GM23338 (cell line): ENCODE results near the gene PXDN. TPM values are rescaled to one million over a fixed set of nuclear protein-coding genes. Genes with fewer than 3 reads are reported as not detected.

ENCODE experiments used
- ATAC-seq: fragments of 200-7000 bp; cut with Tn5 transposase; 3 replicates; pipeline ENCODE4 v1.9.1; 2020
- DNase-seq: peaks from one replicate; pipeline ENCODE4 v3.0.0-alpha.2; 2015; ENCODE audit warnings: low spot score
- H2AFZ ChIP-seq: fragments of 200-600 bp; sonication (generic); 2 replicates; pipeline ENCODE4 v1.8.0; 2016; ENCODE audit warnings: antibody characterized with exemption, mild to moderate bottlenecking, moderate library complexity
- H3F3A ChIP-seq: fragments of 200-600 bp; sonication (generic); replicated peaks from 2 replicates; pipeline ENCODE4 v1.8.0; 2017; ENCODE audit warnings: antibody characterized with exemption, mixed run types, low read depth
- H3K27ac ChIP-seq: fragments of 200-600 bp; sonication (generic); 2 replicates; pipeline ENCODE4 v1.6.1; 2016; ENCODE audit warnings: low read depth
- H3K27me3 ChIP-seq: fragments of 200-600 bp; sonication (generic); 2 replicates; pipeline ENCODE4 v1.8.0; 2016; ENCODE audit warnings: mild to moderate bottlenecking, mixed run types, moderate library complexity; ENCODE audit not compliant: insufficient read depth
- H3K36me3 ChIP-seq: fragments of 200-600 bp; sonication (generic); 2 replicates; pipeline ENCODE4 v1.8.0; 2016; ENCODE audit warnings: mild to moderate bottlenecking; ENCODE audit not compliant: insufficient read depth
- H3K4me1 ChIP-seq: fragments of 200-600 bp; sonication (generic); 2 replicates; pipeline ENCODE4 v1.8.0; 2016; ENCODE audit warnings: mild to moderate bottlenecking, moderate library complexity; ENCODE audit not compliant: insufficient read depth
- H3K4me2 ChIP-seq: fragments of 200-600 bp; sonication (generic); 2 replicates; pipeline ENCODE4 v1.7.1; 2017; ENCODE audit warnings: mixed run types
- H3K4me3 ChIP-seq: fragments of 200-600 bp; sonication (generic); 2 replicates; pipeline ENCODE4 v1.6.1; 2016; ENCODE audit warnings: mixed run types
- H3K79me2 ChIP-seq: fragments of 200-600 bp; sonication (generic); replicated peaks from 2 replicates; pipeline ENCODE4 v1.8.0; 2017; ENCODE audit warnings: mild to moderate bottlenecking; ENCODE audit not compliant: insufficient read depth
- H3K9me2 ChIP-seq: fragments of 200-600 bp; sonication (generic); 2 replicates; pipeline ENCODE4 v1.8.0; 2017; ENCODE audit not compliant: insufficient read depth
- H4K20me1 ChIP-seq: fragments of 200-600 bp; sonication (generic); replicated peaks from 2 replicates; pipeline ENCODE4 v1.8.0; 2017; ENCODE audit warnings: mild to moderate bottlenecking; ENCODE audit not compliant: insufficient read depth
- H3K27ac Mint-ChIP-seq: 2 replicates; pipeline ENCODE4 v1.8.0; 2020; ENCODE audit warnings: inconsistent platforms, mild to moderate bottlenecking, moderate library complexity, mixed read lengths
- H3K27me3 Mint-ChIP-seq: 3 replicates; pipeline ENCODE4 v1.8.0; 2022; ENCODE audit warnings: low read depth, mild to moderate bottlenecking, moderate library complexity, mixed read lengths, inconsistent platforms; ENCODE audit not compliant: insufficient read depth, poor library complexity
- H3K36me3 Mint-ChIP-seq: 3 replicates; pipeline ENCODE4 v1.8.0; 2021; ENCODE audit warnings: low read depth, mild to moderate bottlenecking, inconsistent platforms, moderate library complexity, mixed read lengths
- H3K4me1 Mint-ChIP-seq: 3 replicates; pipeline ENCODE4 v1.8.0; 2020; ENCODE audit warnings: mild to moderate bottlenecking, inconsistent platforms, mixed read lengths
- H3K4me3 Mint-ChIP-seq: 3 replicates; pipeline ENCODE4 v1.8.0; 2021; ENCODE audit warnings: moderate library complexity, mild to moderate bottlenecking, inconsistent platforms, mixed read lengths
- H3K9me3 Mint-ChIP-seq: 3 replicates; pipeline ENCODE4 v1.8.0; 2020; ENCODE audit warnings: moderate library complexity, mild to moderate bottlenecking, inconsistent platforms, mixed read lengths
- EZH2phosphoT487 ChIP-seq: fragments of 200-600 bp; sonication (generic); IDR thresholded peaks from one replicate; pipeline ENCODE4 v1.8.1; 2018; ENCODE audit warnings: antibody characterized with exemption; ENCODE audit not compliant: unreplicated experiment
- JUNB ChIP-seq: IDR thresholded peaks from one replicate; pipeline ENCODE4 v1.6.1; 2016; ENCODE audit warnings: antibody characterized with exemption; ENCODE audit not compliant: unreplicated experiment
- POLR2AphosphoS5 ChIP-seq: IDR thresholded peaks from 2 replicates; pipeline ENCODE4 v1.6.1; 2016; ENCODE audit warnings: antibody characterized with exemption, low read depth
- ZNF114 ChIP-seq: fragments of 250-450 bp; sonication (Bioruptor Pico); IDR thresholded peaks from 2 replicates; pipeline ENCODE4 v1.5.0; 2020; ENCODE audit warnings: mild to moderate bottlenecking, moderate library complexity
- ZNF331 ChIP-seq: fragments of 250-450 bp; sonication (Bioruptor Pico); IDR thresholded peaks from 2 replicates; pipeline ENCODE4 v1.5.0; 2020; ENCODE audit warnings: low read depth, mild to moderate bottlenecking, moderate library complexity
- polyA plus RNA-seq: library from polyadenylated mRNA; unstranded; fragments of >200 nt; fragmentation: Nextera tagmentation; extraction: Ambion mirVana; gene quantifications from 2 replicates; pipeline ENCODE4 v1.2.1, GENCODE V29; 2016
- total RNA-seq: library from RNA; depleted of rRNA; stranded (reverse); fragments of >200 nt; shearing (Covaris generic); gene quantifications from 2 replicates; pipeline ENCODE4 v1.2.3, GENCODE V29; 2014
- TF ChIP-seq, protein P1 (sequence below), 2 experiments: fragments of 200-600 bp in 1 of 2; sonication (generic) in 1 of 2; conservative IDR thresholded peaks; 2 replicates each; pipeline versions ENCODE4 v1.5.1 to v1.6.1; 2016 to 2017; ENCODE audit warnings: antibody characterized with exemption in 2 of 2, low read depth in 2 of 2, mild to moderate bottlenecking in 2 of 2, moderate library complexity in 1 of 2
- TF ChIP-seq, protein P2 (sequence below): IDR thresholded peaks from one replicate; pipeline ENCODE4 v1.6.1; 2018; ENCODE audit warnings: antibody characterized with exemption; ENCODE audit not compliant: unreplicated experiment
- TF ChIP-seq, protein P3 (sequence below): IDR thresholded peaks from 2 replicates; pipeline ENCODE4 v1.6.1; 2016; ENCODE audit warnings: antibody characterized with exemption

PXDN gene
- total and polyA plus RNA-seq, 2 experiments from 2014 or later = 42.2 to 225 TPM

DNA sequence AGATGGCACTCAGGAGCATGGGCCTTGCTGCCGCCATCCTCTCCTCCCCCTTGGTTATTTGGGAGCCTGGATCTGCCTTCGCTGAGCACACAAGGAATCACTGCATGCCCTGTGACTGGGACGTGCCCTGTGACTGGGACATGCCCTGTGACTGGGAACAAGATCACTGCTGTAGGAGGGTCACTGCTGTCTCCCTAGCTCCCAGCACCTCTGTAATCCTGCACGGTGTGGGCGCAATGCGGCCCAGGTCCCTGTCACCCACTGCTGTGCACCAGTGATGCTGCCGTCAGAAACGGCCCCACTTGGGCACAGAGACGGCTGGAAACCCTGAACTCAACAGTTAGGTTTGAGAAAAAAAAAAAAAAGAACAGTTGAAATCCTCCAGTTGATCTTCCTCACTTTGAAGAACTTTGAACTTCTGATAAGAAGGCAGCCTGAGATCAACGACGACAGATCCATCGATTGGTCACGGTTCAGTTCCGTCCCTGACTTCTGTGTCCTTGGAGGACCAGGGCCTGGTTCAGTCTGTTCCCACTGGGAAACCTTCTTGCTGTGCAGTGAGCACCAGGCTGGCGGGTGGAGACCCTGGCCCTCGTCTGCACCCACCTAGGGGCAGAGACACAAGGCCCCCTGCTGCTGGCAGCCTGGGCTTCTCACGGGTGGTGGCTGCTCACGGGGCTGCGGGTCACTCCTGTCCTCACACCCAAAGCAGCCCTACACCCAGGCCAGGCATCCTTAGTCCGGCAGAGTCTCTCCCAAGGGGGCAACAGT lies 125.9 kb downstream of the PXDN start:
- no peak for ATAC-seq

DNA sequence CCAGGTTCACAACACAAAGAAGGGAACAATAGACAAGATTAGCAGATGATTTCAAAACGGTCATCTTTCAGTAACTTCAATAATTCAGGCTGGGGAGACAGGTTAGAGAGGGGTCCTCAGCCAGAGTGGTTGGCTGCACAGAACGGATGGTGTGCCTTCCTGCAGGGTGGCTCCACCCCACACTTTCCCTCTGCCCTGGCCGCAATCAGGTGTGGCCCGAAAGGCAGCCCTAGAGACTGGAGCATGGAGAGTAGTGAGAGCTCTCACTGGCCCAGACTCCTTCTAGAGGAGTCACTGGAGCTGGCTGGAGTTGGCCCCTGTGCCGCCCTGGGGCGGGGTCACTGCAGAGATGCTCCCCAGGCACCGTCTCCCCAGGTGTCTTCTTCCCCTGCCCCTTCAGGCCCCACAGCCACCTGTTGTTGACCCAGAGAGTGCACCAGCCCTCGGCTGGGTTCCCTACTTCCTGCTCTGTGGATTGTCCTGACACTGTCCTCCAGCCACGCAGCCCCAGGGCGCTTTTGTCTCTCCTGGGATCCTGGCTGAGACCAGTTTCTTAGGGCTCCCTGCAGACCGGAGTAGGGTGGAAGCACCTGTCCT lies 126.8 kb downstream of the PXDN start:
- peaks cover 48% of the 10 kb centered on the region for H3K4me1 Mint-ChIP-seq
- TF ChIP-seq ZNF114 (CRISPR knock-in tag) (no peak), ZNF331 (CRISPR knock-in tag) (no peak), JUNB (no peak), POLR2AphosphoS5 (no peak), EZH2phosphoT487 (no peak)
- TF ChIP-seq, protein P1, sequence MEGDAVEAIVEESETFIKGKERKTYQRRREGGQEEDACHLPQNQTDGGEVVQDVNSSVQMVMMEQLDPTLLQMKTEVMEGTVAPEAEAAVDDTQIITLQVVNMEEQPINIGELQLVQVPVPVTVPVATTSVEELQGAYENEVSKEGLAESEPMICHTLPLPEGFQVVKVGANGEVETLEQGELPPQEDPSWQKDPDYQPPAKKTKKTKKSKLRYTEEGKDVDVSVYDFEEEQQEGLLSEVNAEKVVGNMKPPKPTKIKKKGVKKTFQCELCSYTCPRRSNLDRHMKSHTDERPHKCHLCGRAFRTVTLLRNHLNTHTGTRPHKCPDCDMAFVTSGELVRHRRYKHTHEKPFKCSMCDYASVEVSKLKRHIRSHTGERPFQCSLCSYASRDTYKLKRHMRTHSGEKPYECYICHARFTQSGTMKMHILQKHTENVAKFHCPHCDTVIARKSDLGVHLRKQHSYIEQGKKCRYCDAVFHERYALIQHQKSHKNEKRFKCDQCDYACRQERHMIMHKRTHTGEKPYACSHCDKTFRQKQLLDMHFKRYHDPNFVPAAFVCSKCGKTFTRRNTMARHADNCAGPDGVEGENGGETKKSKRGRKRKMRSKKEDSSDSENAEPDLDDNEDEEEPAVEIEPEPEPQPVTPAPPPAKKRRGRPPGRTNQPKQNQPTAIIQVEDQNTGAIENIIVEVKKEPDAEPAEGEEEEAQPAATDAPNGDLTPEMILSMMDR (conservative IDR thresholded peaks at IDR 0.05; ENCODE audit: low read depth in 2 of 2) = no peak
- TF ChIP-seq, protein P2, sequence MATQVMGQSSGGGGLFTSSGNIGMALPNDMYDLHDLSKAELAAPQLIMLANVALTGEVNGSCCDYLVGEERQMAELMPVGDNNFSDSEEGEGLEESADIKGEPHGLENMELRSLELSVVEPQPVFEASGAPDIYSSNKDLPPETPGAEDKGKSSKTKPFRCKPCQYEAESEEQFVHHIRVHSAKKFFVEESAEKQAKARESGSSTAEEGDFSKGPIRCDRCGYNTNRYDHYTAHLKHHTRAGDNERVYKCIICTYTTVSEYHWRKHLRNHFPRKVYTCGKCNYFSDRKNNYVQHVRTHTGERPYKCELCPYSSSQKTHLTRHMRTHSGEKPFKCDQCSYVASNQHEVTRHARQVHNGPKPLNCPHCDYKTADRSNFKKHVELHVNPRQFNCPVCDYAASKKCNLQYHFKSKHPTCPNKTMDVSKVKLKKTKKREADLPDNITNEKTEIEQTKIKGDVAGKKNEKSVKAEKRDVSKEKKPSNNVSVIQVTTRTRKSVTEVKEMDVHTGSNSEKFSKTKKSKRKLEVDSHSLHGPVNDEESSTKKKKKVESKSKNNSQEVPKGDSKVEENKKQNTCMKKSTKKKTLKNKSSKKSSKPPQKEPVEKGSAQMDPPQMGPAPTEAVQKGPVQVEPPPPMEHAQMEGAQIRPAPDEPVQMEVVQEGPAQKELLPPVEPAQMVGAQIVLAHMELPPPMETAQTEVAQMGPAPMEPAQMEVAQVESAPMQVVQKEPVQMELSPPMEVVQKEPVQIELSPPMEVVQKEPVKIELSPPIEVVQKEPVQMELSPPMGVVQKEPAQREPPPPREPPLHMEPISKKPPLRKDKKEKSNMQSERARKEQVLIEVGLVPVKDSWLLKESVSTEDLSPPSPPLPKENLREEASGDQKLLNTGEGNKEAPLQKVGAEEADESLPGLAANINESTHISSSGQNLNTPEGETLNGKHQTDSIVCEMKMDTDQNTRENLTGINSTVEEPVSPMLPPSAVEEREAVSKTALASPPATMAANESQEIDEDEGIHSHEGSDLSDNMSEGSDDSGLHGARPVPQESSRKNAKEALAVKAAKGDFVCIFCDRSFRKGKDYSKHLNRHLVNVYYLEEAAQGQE = no peak

More for the DNA sequence above, 125.9 kb downstream of the PXDN start:
- H4K20me1 ChIP-seq = no peaks in the 10 kb centered on the region
- H3K27ac Mint-ChIP-seq = no peak overlapping the region
- H3K4me1 ChIP-seq = peaks cover 27% of the 10 kb centered on the region
- H3K36me3 ChIP-seq = peaks cover 8% of the 10 kb centered on the region; the same call in 1 of the 2 replicates
- H3K79me2 ChIP-seq = 0 out of 2 replicates have a peak, but pooled peaks cover 4% of the 10 kb centered on the region
- H3K9me2 ChIP-seq = 0 out of 2 replicates have a peak, but pooled peaks cover 2% of the 10 kb centered on the region
- H3F3A ChIP-seq = no peaks in the 10 kb centered on the region
- H3K27me3 Mint-ChIP-seq = peaks cover 2% of the 10 kb centered on the region
- no peak overlapping the region for H3K27ac ChIP-seq
- H3K27me3 ChIP-seq = no peaks in the 10 kb centered on the region
- no peak overlapping the region for H3K4me3 ChIP-seq
- TF ChIP-seq, protein P3, sequence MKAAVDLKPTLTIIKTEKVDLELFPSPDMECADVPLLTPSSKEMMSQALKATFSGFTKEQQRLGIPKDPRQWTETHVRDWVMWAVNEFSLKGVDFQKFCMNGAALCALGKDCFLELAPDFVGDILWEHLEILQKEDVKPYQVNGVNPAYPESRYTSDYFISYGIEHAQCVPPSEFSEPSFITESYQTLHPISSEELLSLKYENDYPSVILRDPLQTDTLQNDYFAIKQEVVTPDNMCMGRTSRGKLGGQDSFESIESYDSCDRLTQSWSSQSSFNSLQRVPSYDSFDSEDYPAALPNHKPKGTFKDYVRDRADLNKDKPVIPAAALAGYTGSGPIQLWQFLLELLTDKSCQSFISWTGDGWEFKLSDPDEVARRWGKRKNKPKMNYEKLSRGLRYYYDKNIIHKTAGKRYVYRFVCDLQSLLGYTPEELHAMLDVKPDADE = no peak
- H3K36me3 Mint-ChIP-seq = peaks cover 48% of the 10 kb centered on the region
- H3K4me1 Mint-ChIP-seq = peaks cover 51% of the 10 kb centered on the region
- H3K4me2 ChIP-seq = no peak overlapping the region
- no peak overlapping the region for H2AFZ ChIP-seq
- peaks cover 17% of the 10 kb centered on the region for H3K9me3 Mint-ChIP-seq
- no peak overlapping the region for H3K4me3 Mint-ChIP-seq
- DNase-seq = no peak

More for the DNA sequence above, 126.8 kb downstream of the PXDN start:
- no peak overlapping the region for H3K27ac ChIP-seq
- H3K9me3 Mint-ChIP-seq = peaks cover 15% of the 10 kb centered on the region
- 0 out of 2 replicates have a peak, but pooled peaks cover 4% of the 10 kb centered on the region for H3K79me2 ChIP-seq
- no peaks in the 10 kb centered on the region for H3F3A ChIP-seq
- H3K4me1 ChIP-seq = peaks cover 29% of the 10 kb centered on the region
- peak overlapping the region; percentile 25; the same call in 1 of the 2 replicates for H3K27ac Mint-ChIP-seq
- H3K36me3 Mint-ChIP-seq = peaks cover 42% of the 10 kb centered on the region
- no peaks in the 10 kb centered on the region for H3K27me3 ChIP-seq
- peak; percentile 53 for ATAC-seq
- H4K20me1 ChIP-seq = no peaks in the 10 kb centered on the region
- no peak overlapping the region for H3K4me2 ChIP-seq
- no peak for DNase-seq
- peaks cover 8% of the 10 kb centered on the region; the same call in 1 of the 2 replicates for H3K36me3 ChIP-seq
- no peak overlapping the region for H3K4me3 ChIP-seq
- no peaks in the 10 kb centered on the region for H3K9me2 ChIP-seq
- H2AFZ ChIP-seq = no peak overlapping the region
- peaks cover 3% of the 10 kb centered on the region for H3K27me3 Mint-ChIP-seq
- H3K4me3 Mint-ChIP-seq = no peak overlapping the region; the same call in 2 of the 3 replicates
